WTC11 (cell line): ENCODE measurements around the gene CNP. TPM values are rescaled to one million over a fixed set of nuclear protein-coding genes. Genes with fewer than 3 reads are reported as not detected.

ENCODE experiments used
- ATAC-seq: fragments of 200-7000 bp; cut with Tn5 transposase; 2 replicates; pipeline ENCODE4 v1.10.0; 2021; ENCODE audit warnings: mild to moderate bottlenecking, moderate library complexity
- CTCF ChIA-PET: fragments of 300-600 bp; sonication (Branson Sonifier 250); formaldehyde crosslinking; loops from one replicate; lab custom pipeline; 2021; ENCODE audit warnings: antibody characterized with exemption; lab: Charles Lee
- POLR2A ChIA-PET: fragments of 350-600 bp; sonication (Branson Sonifier 250); formaldehyde crosslinking; loops from one replicate; lab custom pipeline; 2021; ENCODE audit warnings: antibody characterized with exemption; lab: Charles Lee
- DNase-seq: peaks from one replicate; pipeline ENCODE4 v3.0.0; 2021; ENCODE audit warnings: low spot score
- H3K27ac Mint-ChIP-seq: 2 replicates; pipeline ENCODE4 v1.8.0; 2021; ENCODE audit warnings: mixed read lengths
- H3K27me3 Mint-ChIP-seq: 2 replicates; pipeline ENCODE4 v1.8.0; 2021; ENCODE audit warnings: low read depth, mild to moderate bottlenecking, moderate library complexity, mixed read lengths
- H3K36me3 Mint-ChIP-seq: 2 replicates; pipeline ENCODE4 v1.8.0; 2021; ENCODE audit warnings: mixed read lengths
- H3K4me1 Mint-ChIP-seq: 2 replicates; pipeline ENCODE4 v1.8.0; 2022; ENCODE audit warnings: mixed read lengths
- H3K4me3 Mint-ChIP-seq: 2 replicates; pipeline ENCODE4 v1.8.0; 2021; ENCODE audit warnings: mild to moderate bottlenecking, moderate library complexity, mixed read lengths
- H3K9me3 Mint-ChIP-seq: 2 replicates; pipeline ENCODE4 v1.8.0; 2021; ENCODE audit warnings: mixed read lengths
- FOXK1 ChIP-seq: sonication (generic); formaldehyde crosslinking; IDR thresholded peaks from 2 replicates; pipeline ENCODE4 v1.8.0; 2022; ENCODE audit warnings: mild to moderate bottlenecking, moderate library complexity, missing genetic modification reagents
- GABPB1 ChIP-seq: sonication (generic); formaldehyde crosslinking; IDR thresholded peaks from 2 replicates; pipeline ENCODE4 v1.8.1; 2023; ENCODE audit warnings: mild to moderate bottlenecking, missing genetic modification reagents
- HMGA2 ChIP-seq: fragments of 250-450 bp; sonication (Bioruptor Pico); IDR thresholded peaks from 2 replicates; pipeline ENCODE4 v1.4.0; 2021; ENCODE audit warnings: mild to moderate bottlenecking, moderate library complexity
- MYBL2 ChIP-seq: sonication (generic); formaldehyde crosslinking; IDR thresholded peaks from 2 replicates; pipeline ENCODE4 v1.8.1; 2023; ENCODE audit warnings: mild to moderate bottlenecking, moderate library complexity, missing genetic modification reagents
- NFE2L1 ChIP-seq: sonication (generic); formaldehyde crosslinking; IDR thresholded peaks from 2 replicates; pipeline ENCODE4 v1.8.1; 2023; ENCODE audit warnings: missing genetic modification reagents
- NR3C1 ChIP-seq: sonication (generic); formaldehyde crosslinking; conservative IDR thresholded peaks from 2 replicates; pipeline ENCODE4 v1.8.1; 2023; ENCODE audit warnings: low read depth, mild to moderate bottlenecking, missing genetic modification reagents
- SMAD3 ChIP-seq: sonication (generic); formaldehyde crosslinking; IDR thresholded peaks from 2 replicates; pipeline ENCODE4 v1.8.0; 2022; ENCODE audit warnings: missing genetic modification reagents, mild to moderate bottlenecking, borderline replicate concordance
- TCF7 ChIP-seq: sonication (generic); formaldehyde crosslinking; IDR thresholded peaks from 2 replicates; pipeline ENCODE4 v1.8.0; 2022; ENCODE audit warnings: mild to moderate bottlenecking, low read depth, missing genetic modification reagents, moderate library complexity
- ZNF138 ChIP-seq: sonication (generic); formaldehyde crosslinking; conservative IDR thresholded peaks from 2 replicates; pipeline ENCODE4 v1.8.1; 2022; ENCODE audit warnings: mild to moderate bottlenecking, moderate library complexity, missing genetic modification reagents
- ZNF416 ChIP-seq: fragments of 250-450 bp; sonication (Bioruptor Pico); IDR thresholded peaks from 2 replicates; pipeline ENCODE4 v1.9.0; 2021; ENCODE audit warnings: mild to moderate bottlenecking, inconsistent platforms
- total RNA-seq: library from RNA; stranded (reverse); gene quantifications from 3 replicates; pipeline ENCODE4 v1.2.3, GENCODE V29; 2021
- TF ChIP-seq, protein P1 (sequence below): sonication (generic); formaldehyde crosslinking; IDR thresholded peaks from 2 replicates; pipeline ENCODE4 v1.8.1; 2023; ENCODE audit warnings: mild to moderate bottlenecking, missing genetic modification reagents
- TF ChIP-seq, protein P2 (sequence below): sonication (generic); formaldehyde crosslinking; IDR thresholded peaks from 2 replicates; pipeline ENCODE4 v1.8.1; 2023; ENCODE audit warnings: mild to moderate bottlenecking, missing genetic modification reagents
- TF ChIP-seq, protein P3 (sequence below): sonication (generic); formaldehyde crosslinking; IDR thresholded peaks from 2 replicates; pipeline ENCODE4 v1.8.1; 2022; ENCODE audit warnings: low read depth, mild to moderate bottlenecking, moderate library complexity, missing genetic modification reagents, borderline replicate concordance
- TF ChIP-seq, protein P4 (sequence below): sonication (generic); formaldehyde crosslinking; conservative IDR thresholded peaks from 2 replicates; pipeline ENCODE4 v1.8.1; 2023; ENCODE audit warnings: mild to moderate bottlenecking, low read depth, missing genetic modification reagents, moderate library complexity
- TF ChIP-seq, protein P5 (sequence below): sonication (generic); formaldehyde crosslinking; IDR thresholded peaks from 2 replicates; pipeline ENCODE4 v1.8.1; 2023; ENCODE audit warnings: mild to moderate bottlenecking, moderate library complexity, missing genetic modification reagents
- TF ChIP-seq, protein P6 (sequence below): fragments of 250-450 bp; sonication (Bioruptor Pico); conservative IDR thresholded peaks from 2 replicates; pipeline ENCODE4 v1.9.0; 2021; ENCODE audit warnings: mild to moderate bottlenecking
- TF ChIP-seq, protein P7 (sequence below): sonication (generic); formaldehyde crosslinking; IDR thresholded peaks from 2 replicates; pipeline ENCODE4 v1.8.0; 2023; ENCODE audit warnings: missing genetic modification reagents, mild to moderate bottlenecking, borderline replicate concordance

CNP gene
- total RNA-seq, 1 experiment from 2014 or later: 52.5 TPM

DNA sequence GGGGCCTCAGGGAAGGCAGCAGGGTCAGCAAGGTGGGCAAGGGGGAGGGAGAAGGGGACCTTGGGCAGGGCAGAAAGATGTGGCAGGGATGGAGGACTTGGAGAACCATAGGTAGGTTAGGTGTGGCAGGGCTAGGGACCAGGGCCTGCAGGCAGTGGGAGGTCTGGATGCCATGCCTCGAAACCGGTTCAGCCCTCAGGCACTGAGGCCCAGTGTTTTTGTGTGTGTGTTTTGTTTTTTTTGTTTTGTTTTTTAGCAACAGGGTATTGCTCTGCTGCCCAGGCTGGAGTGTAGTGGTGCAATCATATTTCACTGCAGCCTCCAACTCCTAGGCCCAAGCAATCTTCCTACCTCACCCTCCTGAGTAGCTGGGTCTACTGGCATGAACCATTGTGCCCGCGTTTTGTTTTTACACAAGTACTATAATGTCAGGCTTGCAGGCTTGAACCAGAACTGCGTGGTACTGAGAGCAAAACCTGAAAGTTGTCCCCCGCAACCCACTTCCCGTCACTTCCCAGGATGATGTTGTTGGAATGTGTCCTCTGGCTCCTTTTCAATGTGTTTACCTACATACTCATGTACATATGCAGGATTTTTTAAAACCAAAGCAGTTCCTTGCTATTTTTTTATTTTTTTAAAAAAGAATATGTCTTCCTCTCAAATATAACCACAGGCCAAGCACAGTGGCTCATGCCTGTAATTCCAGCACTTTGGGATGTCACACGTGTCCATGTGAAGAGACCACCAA, 23.8 kb upstream of the CNP start (continued):
- TF ChIP-seq, protein P1, sequence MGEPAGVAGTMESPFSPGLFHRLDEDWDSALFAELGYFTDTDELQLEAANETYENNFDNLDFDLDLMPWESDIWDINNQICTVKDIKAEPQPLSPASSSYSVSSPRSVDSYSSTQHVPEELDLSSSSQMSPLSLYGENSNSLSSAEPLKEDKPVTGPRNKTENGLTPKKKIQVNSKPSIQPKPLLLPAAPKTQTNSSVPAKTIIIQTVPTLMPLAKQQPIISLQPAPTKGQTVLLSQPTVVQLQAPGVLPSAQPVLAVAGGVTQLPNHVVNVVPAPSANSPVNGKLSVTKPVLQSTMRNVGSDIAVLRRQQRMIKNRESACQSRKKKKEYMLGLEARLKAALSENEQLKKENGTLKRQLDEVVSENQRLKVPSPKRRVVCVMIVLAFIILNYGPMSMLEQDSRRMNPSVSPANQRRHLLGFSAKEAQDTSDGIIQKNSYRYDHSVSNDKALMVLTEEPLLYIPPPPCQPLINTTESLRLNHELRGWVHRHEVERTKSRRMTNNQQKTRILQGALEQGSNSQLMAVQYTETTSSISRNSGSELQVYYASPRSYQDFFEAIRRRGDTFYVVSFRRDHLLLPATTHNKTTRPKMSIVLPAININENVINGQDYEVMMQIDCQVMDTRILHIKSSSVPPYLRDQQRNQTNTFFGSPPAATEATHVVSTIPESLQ: no peak
- TF ChIP-seq TCF7 (CRISPR knock-in tag) (no peak), NR3C1 (CRISPR knock-in tag) (no peak), MYBL2 (CRISPR knock-in tag) (no peak), HMGA2 (CRISPR knock-in tag) (no peak)
- TF ChIP-seq, protein P2, sequence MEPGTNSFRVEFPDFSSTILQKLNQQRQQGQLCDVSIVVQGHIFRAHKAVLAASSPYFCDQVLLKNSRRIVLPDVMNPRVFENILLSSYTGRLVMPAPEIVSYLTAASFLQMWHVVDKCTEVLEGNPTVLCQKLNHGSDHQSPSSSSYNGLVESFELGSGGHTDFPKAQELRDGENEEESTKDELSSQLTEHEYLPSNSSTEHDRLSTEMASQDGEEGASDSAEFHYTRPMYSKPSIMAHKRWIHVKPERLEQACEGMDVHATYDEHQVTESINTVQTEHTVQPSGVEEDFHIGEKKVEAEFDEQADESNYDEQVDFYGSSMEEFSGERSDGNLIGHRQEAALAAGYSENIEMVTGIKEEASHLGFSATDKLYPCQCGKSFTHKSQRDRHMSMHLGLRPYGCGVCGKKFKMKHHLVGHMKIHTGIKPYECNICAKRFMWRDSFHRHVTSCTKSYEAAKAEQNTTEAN: no peak

DNA sequence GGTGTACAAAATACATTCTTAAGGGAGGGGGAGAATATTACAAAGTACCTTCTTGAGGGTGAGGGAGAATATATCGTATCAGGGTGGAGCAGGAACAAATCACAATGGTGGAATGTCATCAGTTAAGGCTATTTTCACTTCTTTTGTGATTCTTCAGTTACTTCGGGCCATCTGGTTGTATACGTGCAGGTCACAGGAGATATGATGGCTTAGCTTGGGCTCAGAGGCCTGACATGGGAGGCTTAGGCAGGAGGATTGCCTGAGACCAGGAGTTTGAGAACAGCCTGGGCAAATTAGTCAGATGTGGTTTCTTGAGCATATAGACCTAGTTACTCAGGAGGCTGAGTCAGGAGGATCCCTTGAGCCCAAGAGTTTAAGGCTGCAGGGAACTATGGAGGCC, 23.1 kb upstream of the CNP start:
- Mint-ChIP-seq H3K27me3 (no peaks in the 10 kb centered on the region), H3K9me3 (no peaks in the 10 kb centered on the region), H3K27ac (peak overlapping the region; percentile 47), H3K36me3 (no peaks in the 10 kb centered on the region), H3K4me3 (no peak overlapping the region), H3K4me1 (no peaks in the 10 kb centered on the region)
- ATAC-seq: no peak
- CTCF ChIA-PET: no interaction called here
- POLR2A ChIA-PET: no interaction called here
- TF ChIP-seq GABPB1 (CRISPR knock-in tag): no peak
- TF ChIP-seq NFE2L1: no peak
- TF ChIP-seq, protein P3, sequence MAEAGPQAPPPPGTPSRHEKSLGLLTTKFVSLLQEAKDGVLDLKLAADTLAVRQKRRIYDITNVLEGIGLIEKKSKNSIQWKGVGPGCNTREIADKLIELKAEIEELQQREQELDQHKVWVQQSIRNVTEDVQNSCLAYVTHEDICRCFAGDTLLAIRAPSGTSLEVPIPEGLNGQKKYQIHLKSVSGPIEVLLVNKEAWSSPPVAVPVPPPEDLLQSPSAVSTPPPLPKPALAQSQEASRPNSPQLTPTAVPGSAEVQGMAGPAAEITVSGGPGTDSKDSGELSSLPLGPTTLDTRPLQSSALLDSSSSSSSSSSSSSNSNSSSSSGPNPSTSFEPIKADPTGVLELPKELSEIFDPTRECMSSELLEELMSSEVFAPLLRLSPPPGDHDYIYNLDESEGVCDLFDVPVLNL: no peak
- TF ChIP-seq ZNF138 (CRISPR knock-in tag): no peak
- no peak for TF ChIP-seq SMAD3
- TF ChIP-seq, protein P4, sequence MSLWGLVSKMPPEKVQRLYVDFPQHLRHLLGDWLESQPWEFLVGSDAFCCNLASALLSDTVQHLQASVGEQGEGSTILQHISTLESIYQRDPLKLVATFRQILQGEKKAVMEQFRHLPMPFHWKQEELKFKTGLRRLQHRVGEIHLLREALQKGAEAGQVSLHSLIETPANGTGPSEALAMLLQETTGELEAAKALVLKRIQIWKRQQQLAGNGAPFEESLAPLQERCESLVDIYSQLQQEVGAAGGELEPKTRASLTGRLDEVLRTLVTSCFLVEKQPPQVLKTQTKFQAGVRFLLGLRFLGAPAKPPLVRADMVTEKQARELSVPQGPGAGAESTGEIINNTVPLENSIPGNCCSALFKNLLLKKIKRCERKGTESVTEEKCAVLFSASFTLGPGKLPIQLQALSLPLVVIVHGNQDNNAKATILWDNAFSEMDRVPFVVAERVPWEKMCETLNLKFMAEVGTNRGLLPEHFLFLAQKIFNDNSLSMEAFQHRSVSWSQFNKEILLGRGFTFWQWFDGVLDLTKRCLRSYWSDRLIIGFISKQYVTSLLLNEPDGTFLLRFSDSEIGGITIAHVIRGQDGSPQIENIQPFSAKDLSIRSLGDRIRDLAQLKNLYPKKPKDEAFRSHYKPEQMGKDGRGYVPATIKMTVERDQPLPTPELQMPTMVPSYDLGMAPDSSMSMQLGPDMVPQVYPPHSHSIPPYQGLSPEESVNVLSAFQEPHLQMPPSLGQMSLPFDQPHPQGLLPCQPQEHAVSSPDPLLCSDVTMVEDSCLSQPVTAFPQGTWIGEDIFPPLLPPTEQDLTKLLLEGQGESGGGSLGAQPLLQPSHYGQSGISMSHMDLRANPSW (CRISPR knock-in tag): no peak
- TF ChIP-seq, protein P5, sequence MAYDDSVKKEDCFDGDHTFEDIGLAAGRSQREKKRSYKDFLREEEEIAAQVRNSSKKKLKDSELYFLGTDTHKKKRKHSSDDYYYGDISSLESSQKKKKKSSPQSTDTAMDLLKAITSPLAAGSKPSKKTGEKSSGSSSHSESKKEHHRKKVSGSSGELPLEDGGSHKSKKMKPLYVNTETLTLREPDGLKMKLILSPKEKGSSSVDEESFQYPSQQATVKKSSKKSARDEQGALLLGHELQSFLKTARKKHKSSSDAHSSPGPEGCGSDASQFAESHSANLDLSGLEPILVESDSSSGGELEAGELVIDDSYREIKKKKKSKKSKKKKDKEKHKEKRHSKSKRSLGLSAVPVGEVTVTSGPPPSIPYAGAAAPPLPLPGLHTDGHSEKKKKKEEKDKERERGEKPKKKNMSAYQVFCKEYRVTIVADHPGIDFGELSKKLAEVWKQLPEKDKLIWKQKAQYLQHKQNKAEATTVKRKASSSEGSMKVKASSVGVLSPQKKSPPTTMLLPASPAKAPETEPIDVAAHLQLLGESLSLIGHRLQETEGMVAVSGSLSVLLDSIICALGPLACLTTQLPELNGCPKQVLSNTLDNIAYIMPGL (CRISPR knock-in tag): no peak
- DNase-seq: no peak

DNA sequence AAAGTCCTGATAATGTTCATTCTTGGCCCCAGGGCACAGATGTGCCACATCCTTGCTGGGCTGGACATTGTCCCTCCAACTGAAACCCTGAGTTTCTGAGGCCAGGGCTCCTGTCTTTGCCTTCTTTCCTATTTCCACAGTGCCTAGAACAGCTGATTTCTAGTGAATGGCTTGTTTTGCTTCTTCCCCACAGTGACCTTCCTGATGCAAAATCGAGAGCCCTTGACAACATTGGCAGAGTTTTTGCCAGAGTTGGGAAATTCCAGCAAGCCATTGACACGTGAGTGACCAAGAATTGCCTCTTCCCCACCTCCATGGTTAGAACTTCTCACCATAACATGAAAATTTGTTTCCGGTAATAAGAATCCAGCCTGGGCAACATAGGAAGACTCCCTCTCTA, 21.7 kb upstream of the CNP start:
- Mint-ChIP-seq H3K4me1 (no peaks in the 10 kb centered on the region), H3K27ac (0 out of 2 replicates have a peak overlapping the region, but pooled peaks have one; percentile 50), H3K9me3 (no peaks in the 10 kb centered on the region), H3K4me3 (no peak overlapping the region), H3K27me3 (no peaks in the 10 kb centered on the region), H3K36me3 (no peaks in the 10 kb centered on the region)
- no peak for DNase-seq
- no peak for ATAC-seq
- ChIA-PET CTCF (no interaction called here), POLR2A (no interaction called here)
- TF ChIP-seq ZNF416 (CRISPR knock-in tag) (no peak), FOXK1 (CRISPR knock-in tag) (no peak)
- TF ChIP-seq, protein P6, sequence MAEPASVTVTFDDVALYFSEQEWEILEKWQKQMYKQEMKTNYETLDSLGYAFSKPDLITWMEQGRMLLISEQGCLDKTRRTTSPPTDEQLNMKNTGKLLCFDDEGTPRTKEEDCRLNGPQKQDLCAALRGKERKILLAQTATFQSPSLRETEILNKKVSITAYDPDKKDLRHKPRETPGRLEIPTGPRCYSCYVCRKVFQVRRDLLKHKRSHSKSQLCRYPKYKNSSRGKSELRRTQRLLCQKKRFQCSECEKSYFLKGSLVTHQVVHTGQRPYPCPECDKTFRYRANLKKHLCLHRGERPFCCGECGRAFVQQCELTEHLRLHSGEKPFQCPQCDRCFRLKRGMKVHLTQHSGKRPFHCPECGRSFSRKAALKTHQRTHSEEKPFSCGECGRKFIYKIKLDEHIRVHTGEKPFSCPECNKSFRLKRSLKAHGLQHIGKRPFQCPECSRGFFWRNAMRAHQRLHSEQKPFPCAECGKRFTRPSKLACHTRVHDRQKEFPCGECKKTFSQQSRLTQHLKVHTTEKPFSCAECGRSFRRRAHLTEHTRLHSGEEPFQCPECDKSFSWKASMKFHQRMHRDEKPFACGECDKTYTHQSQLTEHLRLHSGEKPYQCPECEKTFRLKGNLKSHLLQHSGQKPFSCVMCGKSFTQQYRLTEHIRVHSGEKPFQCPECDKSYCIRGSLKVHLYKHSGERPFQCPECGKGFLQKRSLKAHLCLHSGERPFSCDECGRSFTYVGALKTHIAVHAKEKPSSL (CRISPR knock-in tag): no peak
- TF ChIP-seq, protein P7, sequence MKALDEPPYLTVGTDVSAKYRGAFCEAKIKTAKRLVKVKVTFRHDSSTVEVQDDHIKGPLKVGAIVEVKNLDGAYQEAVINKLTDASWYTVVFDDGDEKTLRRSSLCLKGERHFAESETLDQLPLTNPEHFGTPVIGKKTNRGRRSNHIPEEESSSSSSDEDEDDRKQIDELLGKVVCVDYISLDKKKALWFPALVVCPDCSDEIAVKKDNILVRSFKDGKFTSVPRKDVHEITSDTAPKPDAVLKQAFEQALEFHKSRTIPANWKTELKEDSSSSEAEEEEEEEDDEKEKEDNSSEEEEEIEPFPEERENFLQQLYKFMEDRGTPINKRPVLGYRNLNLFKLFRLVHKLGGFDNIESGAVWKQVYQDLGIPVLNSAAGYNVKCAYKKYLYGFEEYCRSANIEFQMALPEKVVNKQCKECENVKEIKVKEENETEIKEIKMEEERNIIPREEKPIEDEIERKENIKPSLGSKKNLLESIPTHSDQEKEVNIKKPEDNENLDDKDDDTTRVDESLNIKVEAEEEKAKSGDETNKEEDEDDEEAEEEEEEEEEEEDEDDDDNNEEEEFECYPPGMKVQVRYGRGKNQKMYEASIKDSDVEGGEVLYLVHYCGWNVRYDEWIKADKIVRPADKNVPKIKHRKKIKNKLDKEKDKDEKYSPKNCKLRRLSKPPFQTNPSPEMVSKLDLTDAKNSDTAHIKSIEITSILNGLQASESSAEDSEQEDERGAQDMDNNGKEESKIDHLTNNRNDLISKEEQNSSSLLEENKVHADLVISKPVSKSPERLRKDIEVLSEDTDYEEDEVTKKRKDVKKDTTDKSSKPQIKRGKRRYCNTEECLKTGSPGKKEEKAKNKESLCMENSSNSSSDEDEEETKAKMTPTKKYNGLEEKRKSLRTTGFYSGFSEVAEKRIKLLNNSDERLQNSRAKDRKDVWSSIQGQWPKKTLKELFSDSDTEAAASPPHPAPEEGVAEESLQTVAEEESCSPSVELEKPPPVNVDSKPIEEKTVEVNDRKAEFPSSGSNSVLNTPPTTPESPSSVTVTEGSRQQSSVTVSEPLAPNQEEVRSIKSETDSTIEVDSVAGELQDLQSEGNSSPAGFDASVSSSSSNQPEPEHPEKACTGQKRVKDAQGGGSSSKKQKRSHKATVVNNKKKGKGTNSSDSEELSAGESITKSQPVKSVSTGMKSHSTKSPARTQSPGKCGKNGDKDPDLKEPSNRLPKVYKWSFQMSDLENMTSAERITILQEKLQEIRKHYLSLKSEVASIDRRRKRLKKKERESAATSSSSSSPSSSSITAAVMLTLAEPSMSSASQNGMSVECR (CRISPR knock-in tag): no peak
